Endothelial cell of umbilical vein (primary cell): ENCODE measurements around the gene EIF3I. TPM values are rescaled to one million over a fixed set of nuclear protein-coding genes. Genes with fewer than 3 reads are reported as not detected.
A peak's percentile ranks its signal among the peaks of the same experiment; 100 is the strongest.

Experiments used
- BruUV-seq: library from RNA; stranded (reverse); fragments of 400-500 nt; replicated peaks from 2 replicates; lab custom pipeline; 2021; lab: Mats Ljungman, UMichigan
- CTCF ChIA-PET: fragments of 300-600, 350-600 bp; sonication (Branson Sonifier 250); formaldehyde crosslinking; loops from one replicate; lab custom pipeline; 2021; ENCODE audit warnings: antibody characterized with exemption, inconsistent platforms; lab: Charles Lee
- POLR2A ChIA-PET: fragments of 300-600, 350-600 bp; sonication (Branson Sonifier 250); formaldehyde crosslinking; loops from one replicate; lab custom pipeline; 2021; ENCODE audit warnings: antibody characterized with exemption, inconsistent platforms; lab: Charles Lee
- DNase-seq: peaks from one replicate; pipeline ENCODE4 v3.0.0-alpha.2; 2011; ENCODE audit warnings: low read depth, low spot score
- FAIRE-seq: peaks from 2 replicates; lab custom pipeline; 2011; peaks lifted over from hg19 to GRCh38; lab: Jason Lieb, UNC
- H2AFZ ChIP-seq: 2 replicates; pipeline ENCODE4 v1.6.0; 2012; ENCODE audit warnings: low read depth, low read length, control low read depth, inconsistent platforms
- H3K27ac ChIP-seq: 2 replicates; pipeline ENCODE4 v1.5.1; 2011; ENCODE audit warnings: low read depth, mild to moderate bottlenecking, control low read depth, low read length, moderate library complexity; ENCODE audit not compliant: insufficient read depth
- H3K27me3 ChIP-seq, 2 experiments: 2 replicates each; pipeline versions ENCODE4 v1.6.0 to v1.6.1; 2011; ENCODE audit warnings: low read length in 2 of 2, mixed read lengths in 1 of 2; ENCODE audit not compliant: control insufficient read depth in 2 of 2, insufficient read depth in 2 of 2
- H3K36me3 ChIP-seq, 2 experiments: 2 replicates in 1 of 2; 3 replicates in 1 of 2; pipeline ENCODE4 v1.5.1; 2011; ENCODE audit warnings: low read length in 2 of 2, mild to moderate bottlenecking in 1 of 2, moderate library complexity in 1 of 2; ENCODE audit not compliant: control insufficient read depth in 2 of 2, insufficient read depth in 2 of 2; ENCODE audit errors: extremely low read depth in 1 of 2
- H3K4me1 ChIP-seq: 3 replicates; pipeline ENCODE4 v1.5.1; 2011; ENCODE audit warnings: mild to moderate bottlenecking, low read length; ENCODE audit not compliant: control insufficient read depth, insufficient read depth; ENCODE audit errors: extremely low read depth
- H3K4me2 ChIP-seq: 2 replicates; pipeline ENCODE4 v1.6.1; 2011; ENCODE audit warnings: low read length, control low read depth, mixed read lengths; ENCODE audit not compliant: insufficient read depth
- H3K4me3 ChIP-seq, 3 experiments: fragments of 200-600 bp in 1 of 3; sonication (generic), shearing (Covaris generic) in 1 of 3; replicated peaks in 1 of 3; 2 replicates each; pipeline ENCODE4 v1.5.1; 2011 to 2016; ENCODE audit warnings: control low read depth in 3 of 3, low read length in 3 of 3, mild to moderate bottlenecking in 2 of 3, inconsistent platforms in 1 of 3, low read depth in 1 of 3, moderate library complexity in 1 of 3; ENCODE audit not compliant: insufficient read depth in 1 of 3
- H3K79me2 ChIP-seq: 2 replicates; pipeline ENCODE4 v1.6.0; 2012; ENCODE audit warnings: low read length, inconsistent platforms; ENCODE audit not compliant: control insufficient read depth, insufficient read depth
- H3K9ac ChIP-seq: replicated peaks from 2 replicates; pipeline ENCODE3; 2011; ENCODE audit warnings: low read length, control low read depth; ENCODE audit not compliant: insufficient read depth; ENCODE audit errors: extremely low read depth
- H3K9me1 ChIP-seq: replicated peaks from 3 replicates; pipeline ENCODE4 v1.6.0; 2011; ENCODE audit warnings: mild to moderate bottlenecking, low read length; ENCODE audit not compliant: control insufficient read depth, insufficient read depth; ENCODE audit errors: extremely low read depth
- H3K9me3 ChIP-seq: replicated peaks from 2 replicates; pipeline ENCODE4 v1.5.1; 2012; ENCODE audit warnings: low read length, inconsistent platforms; ENCODE audit not compliant: control insufficient read depth, insufficient read depth
- H4K20me1 ChIP-seq: replicated peaks from 2 replicates; pipeline ENCODE3; 2011; ENCODE audit warnings: mild to moderate bottlenecking, low read length; ENCODE audit not compliant: control insufficient read depth, insufficient read depth; ENCODE audit errors: extremely low read depth
- CTCF ChIP-seq, 2 donors: IDR thresholded peaks; 1 replicate in 1 of 2; 2 replicates in 1 of 2; pipeline ENCODE4 v1.5.1; 2011; ENCODE audit warnings: low read length in 2 of 2, mild to moderate bottlenecking in 2 of 2, moderate library complexity in 2 of 2, control low read depth in 1 of 2, inconsistent platforms in 1 of 2, low read depth in 1 of 2; ENCODE audit not compliant: insufficient read depth in 1 of 2; ENCODE audit errors: extremely low read depth in 1 of 2
- EZH2 ChIP-seq: IDR thresholded peaks from 2 replicates; pipeline ENCODE4 v1.6.1; 2012; ENCODE audit warnings: borderline replicate concordance, low read depth, mild to moderate bottlenecking, moderate library complexity, low read length, inconsistent platforms; ENCODE audit not compliant: severe bottlenecking
- FOS ChIP-seq: IDR thresholded peaks from 2 replicates; pipeline ENCODE4 v1.6.1; 2011; ENCODE audit warnings: mild to moderate bottlenecking, low read length, moderate library complexity, borderline replicate concordance; ENCODE audit not compliant: insufficient read depth
- GATA2 ChIP-seq: IDR thresholded peaks from 2 replicates; pipeline ENCODE4 v1.7.0; 2011; ENCODE audit warnings: low read depth, mild to moderate bottlenecking, moderate library complexity, mixed read lengths, low read length; ENCODE audit not compliant: insufficient read length, insufficient read depth
- JUN ChIP-seq: IDR thresholded peaks from 2 replicates; pipeline ENCODE4 v1.6.1; 2011; ENCODE audit warnings: borderline replicate concordance, low read depth; ENCODE audit not compliant: insufficient read length, insufficient read depth
- MAX ChIP-seq: IDR thresholded peaks from 2 replicates; pipeline ENCODE4 v1.6.1; 2011; ENCODE audit not compliant: insufficient read depth, insufficient read length
- MYC ChIP-seq: IDR thresholded peaks from one replicate; pipeline ENCODE4 v1.6.1; 2011; ENCODE audit warnings: mild to moderate bottlenecking, low read depth, low read length
- POLR2A ChIP-seq: IDR thresholded peaks from 2 replicates; pipeline ENCODE4 v1.6.1; 2012; ENCODE audit warnings: low read depth, mild to moderate bottlenecking, control low read depth, low read length
- POLR2AphosphoS5 ChIP-seq: IDR thresholded peaks from 2 replicates; pipeline ENCODE4 v1.6.1; 2012; ENCODE audit warnings: low read depth, mild to moderate bottlenecking, control low read depth, low read length, moderate library complexity; ENCODE audit not compliant: insufficient read depth
- dilution Hi-C: fragments of 300-500 bp; cut with MboI; formaldehyde crosslinking; loops from one replicate; pipeline ENCODE4 v1.15.0; 2019; ENCODE audit warnings: low sequenced_read_pairs; ENCODE audit not compliant: extremely low pct_ligation_motif_present
- intact Hi-C: fragments of 100-400 bp; cut with micrococcal nuclease; formaldehyde crosslinking; loops from one replicate; pipeline ENCODE4 v1.10.0; 2022
- polyA plus RNA-seq, 4 experiments: library from polyadenylated mRNA; depleted of rRNA in 3 of 4; stranded (reverse) in 3 of 4; unstranded in 1 of 4; fragments of >200 nt; gene quantifications; 2 replicates each; pipeline versions ENCODE4 v1.2.1 to v1.2.3, GENCODE V29; 2011 to 2012; ENCODE audit warnings: missing spikeins in 1 of 4
- total RNA-seq: library from RNA; stranded (reverse); gene quantifications from 2 replicates; pipeline ENCODE4 v1.2.3, GENCODE V29; 2021

EIF3I gene
- total and polyA plus RNA-seq, 2 donors (not counting 3 experiments of a cell fraction or from before 2014, with no cell fraction given) = 186 to 331 TPM

- Histone ChIP-seq H4K20me1 (no peaks in the 10 kb centered on the region), H3K79me2 (peaks cover 45% of the 10 kb centered on the region), H3K4me2 (peak overlapping the region; percentile 96), H3K9me1 (no peaks in the 10 kb centered on the region), H3K9ac (peak overlapping the region; percentile 95), H3K9me3 (no peaks in the 10 kb centered on the region), H2AFZ (peak overlapping the region; percentile 34), H3K27ac (peak overlapping the region; percentile 88), H3K4me3 (peak overlapping the region; percentile 53 to 90 (median 89)), H3K36me3 (peaks cover 10 to 12% of the 10 kb centered on the region in 2 experiments), H3K4me1 (peaks cover 22% of the 10 kb centered on the region), H3K27me3 (no peaks in the 10 kb centered on the region)
- ChIA-PET CTCF (interaction anchor here (1.1 to 2.3 kb wide), 3 partner anchors 36 to 105 kb away, joined by 4 to 13 read pairs (median 6); partner anchors contain the start of gene KPNA6), POLR2A (interaction anchor here (0.6 to 2.5 kb wide), 4 partner anchors 14 to 72 kb away, joined by 3 to 9 read pairs (median 4); partner anchors contain the start of genes CCDC28B and KPNA6)
- peak; percentile 71 for FAIRE-seq
- BruUV-seq = TSS peak; percentile 36
- intact Hi-C loops (loop anchor here (1.0 to 2.0 kb wide), 2 partner anchors 20 to 108 kb away; partner anchors contain the start of genes CCDC28B and TMEM39B), dilution Hi-C loops (no loop called here)
- DNase-seq = no peak
- TF ChIP-seq POLR2A (no peak), MYC (no peak), FOS (no peak), JUN (no peak), GATA2 (no peak), CTCF (IDR thresholded peaks at IDR 0.05; ENCODE audit: extremely low read depth in 1 of 2, insufficient read depth in 1 of 2, low read depth in 1 of 2, low read length in 2 of 2) (no peak), MAX (no peak), EZH2 (no peak), POLR2AphosphoS5 (no peak)
Measured at GRCh38 chr1:32180186-32181060, 41.8 kb upstream of the EIF3I start.
